H1 (cell line): ENCODE data around the gene GDPD4. TPM values are rescaled to one million over a fixed set of nuclear protein-coding genes. Genes with fewer than 3 reads are reported as not detected.

Experiments used
- CTCF ChIA-PET: fragments of 300-600 bp; sonication (Branson Sonifier 250); formaldehyde crosslinking; loops from one replicate; lab custom pipeline; 2021; ENCODE audit not compliant: partially characterized antibody; lab: Charles Lee
- POLR2A ChIA-PET: fragments of 300-600 bp; sonication (Branson Sonifier 250); formaldehyde crosslinking; loops from one replicate; lab custom pipeline; 2021; ENCODE audit warnings: inconsistent platforms; ENCODE audit not compliant: partially characterized antibody; lab: Charles Lee
- DNase-seq, 2 experiments: peaks; one replicate each; pipeline versions ENCODE4 v3.0.0 to v3.0.0-alpha.2; 2010 to 2022; ENCODE audit warnings: low spot score in 2 of 2, low read depth in 1 of 2, mixed read lengths in 1 of 2
- FAIRE-seq: peaks from 2 replicates; lab custom pipeline; 2011; peaks lifted over from hg19 to GRCh38; lab: Jason Lieb, UNC
- H2AFZ ChIP-seq: 2 replicates; pipeline ENCODE4 v1.8.1; 2012; ENCODE audit warnings: low read length, inconsistent platforms
- H2AK5ac ChIP-seq: 2 replicates; pipeline ENCODE4 v1.6.1; 2013; ENCODE audit warnings: low read depth, low read length
- H2BK120ac ChIP-seq: replicated peaks from 2 replicates; pipeline ENCODE3; 2013; ENCODE audit warnings: low read depth, low read length, inconsistent platforms
- H2BK12ac ChIP-seq: 2 replicates; pipeline ENCODE4 v1.6.1; 2013; ENCODE audit warnings: low read depth, low read length
- H2BK15ac ChIP-seq: 2 replicates; pipeline ENCODE4 v1.6.1; 2013; ENCODE audit warnings: low read length
- H2BK20ac ChIP-seq: 2 replicates; pipeline ENCODE4 v1.6.1; 2013; ENCODE audit warnings: low read length
- H2BK5ac ChIP-seq: 2 replicates; pipeline ENCODE4 v1.6.1; 2013; ENCODE audit warnings: low read depth, low read length
- H3K14ac ChIP-seq: 2 replicates; pipeline ENCODE4 v1.6.1; 2013; ENCODE audit warnings: inconsistent platforms; ENCODE audit not compliant: insufficient read length
- H3K18ac ChIP-seq: 2 replicates; pipeline ENCODE4 v1.6.1; 2013; ENCODE audit warnings: low read length; ENCODE audit errors: extremely low read depth
- H3K23ac ChIP-seq: 2 replicates; pipeline ENCODE4 v1.6.1; 2013; ENCODE audit warnings: inconsistent platforms; ENCODE audit not compliant: insufficient read length
- H3K23me2 ChIP-seq: 2 replicates; pipeline ENCODE4 v1.6.1; 2013; ENCODE audit warnings: low read depth, low read length
- H3K27ac ChIP-seq: 2 replicates; pipeline ENCODE4 v1.6.1; 2011; ENCODE audit warnings: low read depth, low read length, inconsistent platforms
- H3K27me3 ChIP-seq, 4 experiments: replicated peaks in 1 of 4; 1 replicate in 1 of 4; 2 replicates in 3 of 4; pipeline versions ENCODE4 v1.6.1 to v1.8.1; 2011 to 2013; ENCODE audit warnings: low read length in 3 of 4, mild to moderate bottlenecking in 3 of 4, inconsistent platforms in 2 of 4, mixed read lengths in 2 of 4, moderate library complexity in 1 of 4; ENCODE audit not compliant: control insufficient read depth in 3 of 4, insufficient read depth in 3 of 4; ENCODE audit errors: extremely low read depth in 1 of 4
- H3K36me3 ChIP-seq, 4 experiments: 2 replicates each; pipeline versions ENCODE4 v1.6.1 to v1.8.1; 2011 to 2013; ENCODE audit warnings: mild to moderate bottlenecking in 4 of 4, low read length in 3 of 4, moderate library complexity in 2 of 4, control low read depth in 1 of 4, inconsistent platforms in 1 of 4; ENCODE audit not compliant: insufficient read depth in 4 of 4, control insufficient read depth in 2 of 4
- H3K4ac ChIP-seq: replicated peaks from 2 replicates; pipeline ENCODE3; 2013; ENCODE audit warnings: low read length, low read depth, mixed read lengths, inconsistent platforms; ENCODE audit not compliant: insufficient read length
- H3K4me1 ChIP-seq, 4 experiments: replicated peaks in 1 of 4; 1 replicate in 1 of 4; 2 replicates in 3 of 4; pipeline versions ENCODE4 v1.6.1 to v1.8.1; 2011 to 2013; ENCODE audit warnings: low read length in 3 of 4, inconsistent platforms in 2 of 4, mixed read lengths in 1 of 4; ENCODE audit not compliant: insufficient read depth in 4 of 4, control insufficient read depth in 3 of 4
- H3K4me2 ChIP-seq, 2 experiments: 2 replicates each; pipeline versions ENCODE4 v1.6.1 to v1.8.1; 2011 to 2013; ENCODE audit warnings: low read depth in 2 of 2, low read length in 2 of 2, control low read depth in 1 of 2, inconsistent platforms in 1 of 2, mild to moderate bottlenecking in 1 of 2; ENCODE audit not compliant: insufficient read depth in 1 of 2
- H3K4me3 ChIP-seq, 4 experiments: fragments of 200-600, 300-600 bp in 1 of 4; sonication (generic), shearing (Covaris generic), sonication (Bioruptor Twin) in 1 of 4; 2 replicates each; pipeline versions ENCODE4 v1.5.1 to v1.8.1; 2011 to 2016; ENCODE audit warnings: low read length in 4 of 4, low read depth in 3 of 4, control low read depth in 2 of 4, inconsistent platforms in 2 of 4, mild to moderate bottlenecking in 2 of 4, mixed read lengths in 1 of 4, moderate library complexity in 1 of 4; ENCODE audit not compliant: insufficient read depth in 2 of 4; ENCODE audit errors: extremely low read depth in 1 of 4
- H3K56ac ChIP-seq: replicated peaks from 2 replicates; pipeline ENCODE3; 2013; ENCODE audit warnings: low read depth, mild to moderate bottlenecking, mixed read lengths, low read length, inconsistent platforms; ENCODE audit not compliant: insufficient read length
- H3K79me1 ChIP-seq: 2 replicates; pipeline ENCODE4 v1.6.1; 2013; ENCODE audit warnings: low read depth, low read length, control low read depth
- H3K79me2 ChIP-seq, 2 experiments: 2 replicates each; pipeline versions ENCODE4 v1.6.1 to v1.8.1; 2012 to 2013; ENCODE audit warnings: low read length in 2 of 2, mild to moderate bottlenecking in 2 of 2, inconsistent platforms in 1 of 2; ENCODE audit not compliant: insufficient read depth in 2 of 2, control insufficient read depth in 1 of 2
- H3K9ac ChIP-seq, 4 experiments: replicated peaks in 1 of 4; 1 replicate in 1 of 4; 2 replicates in 3 of 4; pipeline versions ENCODE4 v1.6.1 to v1.8.1; 2011 to 2013; ENCODE audit warnings: low read depth in 3 of 4, low read length in 3 of 4, control low read depth in 2 of 4, mild to moderate bottlenecking in 2 of 4, moderate library complexity in 2 of 4, inconsistent platforms in 1 of 4; ENCODE audit errors: extremely low read depth in 1 of 4
- H3K9me3 ChIP-seq, 2 experiments: 2 replicates each; pipeline versions ENCODE4 v1.6.1 to v1.8.1; 2012 to 2013; ENCODE audit warnings: mild to moderate bottlenecking in 2 of 2, moderate library complexity in 2 of 2, control low read depth in 1 of 2, inconsistent platforms in 1 of 2, low read depth in 1 of 2, low read length in 1 of 2, mixed read lengths in 1 of 2; ENCODE audit not compliant: insufficient read depth in 2 of 2
- H4K20me1 ChIP-seq, 2 experiments: replicated peaks in 1 of 2; 2 replicates each; pipeline versions ENCODE3 to v1.8.1; 2011 to 2013; ENCODE audit warnings: inconsistent platforms in 2 of 2, low read length in 2 of 2, mild to moderate bottlenecking in 1 of 2; ENCODE audit not compliant: insufficient read depth in 2 of 2, control insufficient read depth in 1 of 2
- H4K5ac ChIP-seq: 2 replicates; pipeline ENCODE4 v1.6.1; 2013; ENCODE audit warnings: low read length, low read depth, mixed read lengths, inconsistent platforms; ENCODE audit not compliant: insufficient read length
- H4K8ac ChIP-seq: 2 replicates; pipeline ENCODE4 v1.8.0; 2013; ENCODE audit warnings: mild to moderate bottlenecking, moderate library complexity, low read length, inconsistent platforms; ENCODE audit not compliant: insufficient read depth; ENCODE audit errors: extremely low read depth
- H4K91ac ChIP-seq: replicated peaks from 2 replicates; pipeline ENCODE3; 2013; ENCODE audit warnings: low read length, mixed read lengths, inconsistent platforms; ENCODE audit not compliant: insufficient read length
- BCL11A ChIP-seq, 2 experiments: IDR thresholded peaks; one replicate each; pipeline ENCODE4 v1.6.1; 2011; ENCODE audit warnings: low read depth in 2 of 2, low read length in 2 of 2, mild to moderate bottlenecking in 2 of 2
- GABPA ChIP-seq: IDR thresholded peaks from 2 replicates; pipeline ENCODE4 v1.6.1; 2011; ENCODE audit warnings: mild to moderate bottlenecking, low read length, moderate library complexity, borderline replicate concordance; ENCODE audit not compliant: insufficient read depth
- GTF2F1 ChIP-seq: IDR thresholded peaks from 2 replicates; pipeline ENCODE4 v1.6.1; 2012; ENCODE audit warnings: low read depth, low read length, improper control_type of control experiment, borderline replicate concordance
- MAX ChIP-seq: IDR thresholded peaks from 2 replicates; pipeline ENCODE4 v1.6.1; 2012; ENCODE audit warnings: inconsistent platforms
- NRF1 ChIP-seq: IDR thresholded peaks from 2 replicates; pipeline ENCODE4 v1.6.1; 2011; ENCODE audit warnings: mild to moderate bottlenecking, low read depth, low read length, improper control_type of control experiment
- POLR2AphosphoS5 ChIP-seq: IDR thresholded peaks from 2 replicates; pipeline ENCODE4 v1.6.1; 2011; ENCODE audit warnings: low read depth, low read length
- RFX5 ChIP-seq: IDR thresholded peaks from 2 replicates; pipeline ENCODE4 v1.6.1; 2011; ENCODE audit warnings: low read depth, low read length, improper control_type of control experiment, borderline replicate concordance
- SIN3A ChIP-seq, 2 experiments: IDR thresholded peaks in 1 of 2; conservative IDR thresholded peaks in 1 of 2; 2 replicates each; pipeline ENCODE4 v1.6.1; 2011 to 2012; ENCODE audit warnings: low read length in 2 of 2, improper control_type of control experiment in 1 of 2, low read depth in 1 of 2, mild to moderate bottlenecking in 1 of 2
- SP1 ChIP-seq: IDR thresholded peaks from 2 replicates; pipeline ENCODE4 v1.6.1; 2011; ENCODE audit warnings: low read depth, low read length
- SP4 ChIP-seq: IDR thresholded peaks from 2 replicates; pipeline ENCODE4 v1.6.1; 2012; ENCODE audit warnings: low read length, inconsistent platforms
- SUZ12 ChIP-seq: fragments of 200-600 bp; sonication (generic); IDR thresholded peaks from 2 replicates; pipeline ENCODE4 v1.6.1; 2012; ENCODE audit warnings: mild to moderate bottlenecking, inconsistent platforms, low read length, moderate library complexity, mixed read lengths
- WGBS, 2 experiments: shearing (Covaris generic) in 1 of 2; methylation state at CpG; one replicate each; pipeline versions ENCODE4 v1.1.6 to v1.1.7; 2013 to 2015; ENCODE audit warnings: low lambda C conversion rate in 2 of 2, mixed read lengths in 2 of 2, inconsistent platforms in 1 of 2, low coverage in 1 of 2, missing lambda C conversion rate in 1 of 2; ENCODE audit not compliant: insufficient replicate concordance in 2 of 2, insufficient coverage in 1 of 2, insufficient read length in 1 of 2; ENCODE audit errors: extremely low coverage in 1 of 2, missing lambda C conversion rate in 1 of 2; 5-methylcytosine and 5-hydroxymethylcytosine counted together
- polyA plus RNA-seq, 7 experiments: library from polyadenylated mRNA; depleted of rRNA in 3 of 7; stranded (reverse) in 5 of 7; unstranded in 2 of 7; fragments of >200 nt in 5 of 7; fragments of 200-250 nt in 2 of 7; gene quantifications; 1 replicate in 5 of 7; 2 replicates in 1 of 7; 4 replicates in 1 of 7; pipeline versions ENCODE4 v1.2.1 to v1.2.3, GENCODE V29; 2011 to 2013; ENCODE audit warnings: missing spikeins in 2 of 7, mixed read lengths in 2 of 7
- total RNA-seq: library from RNA; stranded (reverse); fragmentation: NEBNext Ultra II Directional; extraction: Animal tissue kit (Norgen Biotek cat#: 25700); gene quantifications from 2 replicates; pipeline ENCODE4 v1.2.1, GENCODE V29; 2021

Gene GDPD4
- total and polyA plus RNA-seq, 2 of the 8 experiments (the other 6 are each of a cell fraction or from before 2014, with no cell fraction given) = not detected

DNA sequence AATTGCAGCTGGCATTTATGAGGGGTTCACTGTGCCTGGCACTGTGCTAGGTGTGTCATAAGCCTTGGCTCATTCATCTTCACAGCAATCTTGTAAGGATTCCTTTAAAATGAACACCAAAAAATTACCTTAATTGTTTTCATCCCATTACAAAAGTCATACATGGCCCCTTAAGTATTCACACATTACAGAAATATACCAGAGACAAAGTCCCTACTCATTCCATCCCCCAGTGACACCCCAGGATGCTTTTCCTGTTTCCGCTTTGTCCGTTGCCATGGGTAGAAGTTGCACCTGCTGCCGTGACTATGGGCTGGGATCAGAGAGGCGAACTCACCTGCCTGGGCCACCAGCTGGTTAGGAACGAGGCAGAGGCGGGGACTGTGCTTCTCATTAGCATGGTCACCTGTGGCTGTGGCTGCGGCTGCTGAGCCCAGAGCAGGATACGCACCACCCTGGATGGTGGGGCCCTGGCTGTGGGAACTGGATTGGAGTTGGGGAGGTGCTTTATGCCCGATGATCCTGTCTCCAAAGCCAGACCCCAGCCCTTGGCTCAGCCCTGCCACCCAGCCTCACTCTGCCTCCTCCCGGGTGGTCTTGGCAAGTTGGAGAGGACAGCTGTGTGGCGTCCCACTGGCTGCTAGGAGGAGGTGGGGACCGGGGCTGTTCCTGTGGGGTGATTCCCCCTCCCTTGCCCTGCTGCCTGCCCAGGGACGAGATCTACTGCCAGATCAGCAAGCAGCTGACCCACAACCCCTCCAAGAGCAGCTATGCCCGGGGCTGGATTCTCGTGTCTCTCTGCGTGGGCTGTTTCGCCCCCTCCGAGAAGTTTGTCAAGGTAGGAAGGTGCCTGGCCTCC is 112.6 kb downstream of the GDPD4 start:
- H2BK12ac ChIP-seq = peak overlapping the region; percentile 68; the same call in 1 of the 2 replicates
- CTCF ChIA-PET = interaction anchor here (0.6 to 8.0 kb wide), 36 partner anchors 9 to 769 kb away, joined by 3 to 248 read pairs (median 6); partner anchors contain the start of genes AQP11 and MYO7A
- H3K36me3 ChIP-seq = no peaks in the 10 kb centered on the region; a peak in 1 of 8 replicates
- H4K91ac ChIP-seq = no peak overlapping the region
- H2BK20ac ChIP-seq = 0 out of 2 replicates have a peak overlapping the region, but pooled peaks have one; percentile 3
- H3K23me2 ChIP-seq = peaks cover 10% of the 10 kb centered on the region; the same call in 1 of the 2 replicates
- peak overlapping the region; percentile 49 for H3K4ac ChIP-seq
- H3K9me3 ChIP-seq = no peaks in the 10 kb centered on the region
- peak overlapping the region; percentile 41 for H4K8ac ChIP-seq
- peaks cover 0 to 7% of the 10 kb centered on the region in 2 experiments for H4K20me1 ChIP-seq
- no peak overlapping the region for H3K14ac ChIP-seq
- no peaks in the 10 kb centered on the region for H3K27me3 ChIP-seq
- no peak overlapping the region for H4K5ac ChIP-seq
- peak overlapping the region; percentile 85; the same call in 1 of the 2 replicates for H2AFZ ChIP-seq
- H2BK120ac ChIP-seq = no peak overlapping the region
- H3K79me1 ChIP-seq = no peaks in the 10 kb centered on the region
- peak overlapping the region; percentile 28; the same call in 1 of the 2 replicates for H3K18ac ChIP-seq
- H3K79me2 ChIP-seq = no peaks in the 10 kb centered on the region
- H3K4me1 ChIP-seq = peaks cover 0 to 7% (median 6%) of the 10 kb centered on the region in 4 experiments; a peak in 6 of 7 replicates
- no peak overlapping the region for H3K56ac ChIP-seq
- FAIRE-seq (no peak), DNase-seq (no peak)
- H3K4me2 ChIP-seq = 0 out of 4 replicates have a peak overlapping the region, but pooled peaks of 1 of the 2 experiments have one; percentile 2
- no peak overlapping the region for H3K9ac ChIP-seq
- no peak overlapping the region for H3K23ac ChIP-seq
- no peak overlapping the region for H2AK5ac ChIP-seq
- POLR2A ChIA-PET = interaction anchor here (1.4 to 2.1 kb wide), 3 partner anchors 14 to 62 kb away, joined by 4 to 6 read pairs (median 4); partner anchors contain the start of gene MYO7A
- WGBS, 2 experiments = 67% methylated on average over 18 of the region's 18 CpGs; no CpG with 5 or more reads in 1 of the 2 experiments
- H3K4me3 ChIP-seq = no peak overlapping the region
- H3K27ac ChIP-seq = no peak overlapping the region
- peak overlapping the region; percentile 67; the same call in 1 of the 2 replicates for H2BK15ac ChIP-seq
- H2BK5ac ChIP-seq = no peak overlapping the region; the same call in 1 of the 2 replicates
- TF ChIP-seq SP1 = no peak
- no peak for TF ChIP-seq POLR2AphosphoS5
- no peak for TF ChIP-seq SP4
- no peak for TF ChIP-seq SUZ12
- TF ChIP-seq GTF2F1 = no peak
- no peak for TF ChIP-seq NRF1
- TF ChIP-seq SIN3A (conservative IDR thresholded peaks at IDR 0.05 in 1 of 2, IDR thresholded peaks at IDR 0.05 in 1 of 2; ENCODE audit: low read depth in 1 of 2, low read length in 2 of 2) = no peak
- TF ChIP-seq BCL11A (IDR thresholded peaks at IDR 0.05; ENCODE audit: low read depth in 2 of 2, low read length in 2 of 2) = no peak
- TF ChIP-seq GABPA = no peak
- TF ChIP-seq RFX5 = no peak
- no peak for TF ChIP-seq MAX
